Heart right ventricle (tissue), 16 donors: ENCODE data around the gene KRT38. TPM values are rescaled to one million over a fixed set of nuclear protein-coding genes. Genes with fewer than 3 reads are reported as not detected.
A peak's percentile ranks its signal among the peaks of the same experiment; 100 is the strongest.

Experiments used
- ATAC-seq, 8 donors: fragments of 200-7000 bp; cut with Tn5 transposase; one replicate each; pipeline ENCODE4 v1.9.1; 2020; ENCODE audit warnings: mild to moderate bottlenecking in 8 of 8, moderate library complexity in 8 of 8, moderate number of reproducible peaks in 1 of 8
- DNase-seq, 2 donors: peaks; one replicate each; pipeline ENCODE4 v3.0.0-alpha.2; 2020
- H3K27ac ChIP-seq, 10 donors: fragments of 200-600 bp; sonication (generic) in 2 of 10; one replicate each; pipeline versions ENCODE4 v1.5.0 to v1.8.0; 2020 to 2022; ENCODE audit warnings: mild to moderate bottlenecking in 3 of 10
- H3K27me3 ChIP-seq, 7 donors: fragments of 200-600 bp; one replicate each; pipeline ENCODE4 v1.8.0; 2021 to 2022; ENCODE audit warnings: mild to moderate bottlenecking in 2 of 7
- H3K36me3 ChIP-seq, 9 donors: fragments of 200-600 bp; sonication (generic) in 1 of 9; one replicate each; pipeline versions ENCODE4 v1.5.0 to v1.8.0; 2020 to 2022; ENCODE audit warnings: mild to moderate bottlenecking in 2 of 9
- H3K4me1 ChIP-seq, 9 donors: fragments of 200-600 bp; sonication (generic) in 1 of 9; one replicate each; pipeline versions ENCODE4 v1.5.0 to v1.8.0; 2020 to 2022; ENCODE audit warnings: mild to moderate bottlenecking in 4 of 9
- H3K4me3 ChIP-seq, 10 donors: fragments of 200-600 bp; sonication (generic) in 2 of 10; one replicate each; pipeline versions ENCODE4 v1.5.0 to v1.8.0; 2020 to 2022; ENCODE audit warnings: mild to moderate bottlenecking in 7 of 10, moderate library complexity in 2 of 10
- H3K9me3 ChIP-seq, 11 donors: fragments of 200-600 bp in 10 of 11; sonication (generic) in 2 of 11; one replicate each; pipeline versions ENCODE4 v1.5.0 to v1.8.0; 2013 to 2022; ENCODE audit warnings: mild to moderate bottlenecking in 2 of 11, control low read depth in 1 of 11, moderate library complexity in 1 of 11
- WGBS, 2 donors: extraction: QIAGEN DNeasy Blood & Tissue Kit; methylation state at CpG; one replicate each; pipeline ENCODE4 v1.1.7; 2013; ENCODE audit warnings: inconsistent platforms in 1 of 2; 5-methylcytosine and 5-hydroxymethylcytosine counted together
- intact Hi-C, 10 donors: fragments of 100-400 bp; cut with DNase I; formaldehyde crosslinking; loops; one replicate each; pipeline versions ENCODE4 v1.11.1 to v1.14.2; 2022
- polyA plus RNA-seq, 2 donors: library from polyadenylated mRNA; stranded (reverse); fragments of 200-250 nt; gene quantifications; one replicate each; pipeline ENCODE4 v1.2.3, GENCODE V29; 2013
- total RNA-seq, 10 donors: library from RNA; stranded (reverse); fragmentation: NEBNext Ultra II Directional in 3 of 10; extraction: Animal tissue kit (Norgen Biotek cat#: 25700) in 3 of 10; gene quantifications; one replicate each; pipeline versions ENCODE4 v1.2.1 to v1.2.4, GENCODE V29; 2021 to 2023
- TF ChIP-seq, protein P1 (sequence below), 9 donors: fragments of 200-600 bp; sonication (generic) in 2 of 9; IDR thresholded peaks; one replicate each; pipeline versions ENCODE4 v1.5.0 to v1.8.0; 2021 to 2022; ENCODE audit warnings: antibody characterized with exemption in 9 of 9, mild to moderate bottlenecking in 5 of 9, moderate library complexity in 1 of 9
- donor health status: Arrhythmogenic right ventricular cardiomyopathy.
- donor health status: ischemic (EF 13 %, LVEDD 7.1; RV severe dilation, severe dysfunction).
- donor health status: healthy with polysubstance abuse.
- donor health status: DM: no; HTN: yes; CAD: no.
- donor health status: DM: no; HTN: no; CAD: no.
- donor health status: ischemic (EF 25% LVEDD 6.9; RV normal size, moderate dysfunction).
- donor health status: ischemic (EF 25% LVEDD 5.7; RV mildly dilated, moderate dysfunction).
- donor health status: healthy.
- donor health status: DM: yes; HTN: yes; CAD: no.
- donor health status: Ischemic cardiomyopathy.
- donor health status: ischemic (EF 35%, LVEDD 5.7; RV mildly dilated, moderate dysfunction).
- donor health status: nonischemic (EF 11% LVEDD 7.7; RV severe dilation, severe dysfunction).
- donor health status: DM: yes; HTN: yes; CAD: no.
- donor health status: PGD.
- donor health status: ischemic (EF 29% LVEDD 5.4; RV normal size, mild dysfunction).
- donor health status: nonischemic (EF 23%, LVEDD 6.1; RV moderate dilation, normal function).

Gene KRT38
- total and polyA plus RNA-seq, 12 donors, result not detected

- no peak for DNase-seq
- 64 to 70% methylated on average over 4 of the region's 4 CpGs for WGBS, 2 donors
- TF ChIP-seq, protein P1, sequence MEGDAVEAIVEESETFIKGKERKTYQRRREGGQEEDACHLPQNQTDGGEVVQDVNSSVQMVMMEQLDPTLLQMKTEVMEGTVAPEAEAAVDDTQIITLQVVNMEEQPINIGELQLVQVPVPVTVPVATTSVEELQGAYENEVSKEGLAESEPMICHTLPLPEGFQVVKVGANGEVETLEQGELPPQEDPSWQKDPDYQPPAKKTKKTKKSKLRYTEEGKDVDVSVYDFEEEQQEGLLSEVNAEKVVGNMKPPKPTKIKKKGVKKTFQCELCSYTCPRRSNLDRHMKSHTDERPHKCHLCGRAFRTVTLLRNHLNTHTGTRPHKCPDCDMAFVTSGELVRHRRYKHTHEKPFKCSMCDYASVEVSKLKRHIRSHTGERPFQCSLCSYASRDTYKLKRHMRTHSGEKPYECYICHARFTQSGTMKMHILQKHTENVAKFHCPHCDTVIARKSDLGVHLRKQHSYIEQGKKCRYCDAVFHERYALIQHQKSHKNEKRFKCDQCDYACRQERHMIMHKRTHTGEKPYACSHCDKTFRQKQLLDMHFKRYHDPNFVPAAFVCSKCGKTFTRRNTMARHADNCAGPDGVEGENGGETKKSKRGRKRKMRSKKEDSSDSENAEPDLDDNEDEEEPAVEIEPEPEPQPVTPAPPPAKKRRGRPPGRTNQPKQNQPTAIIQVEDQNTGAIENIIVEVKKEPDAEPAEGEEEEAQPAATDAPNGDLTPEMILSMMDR (IDR thresholded peaks at IDR 0.05), result no peak
Observed at GRCh38 chr17:41420134-41420533, 20.6 kb downstream of the KRT38 start.

GRCh38 chr17:41419716-41420115 lies 21.1 kb downstream of the KRT38 start:
- no peaks in the 10 kb centered on the region for H3K36me3 ChIP-seq
- DNase-seq, result no peak
- no peak overlapping the region for H3K4me3 ChIP-seq
- H3K9me3 ChIP-seq, result no peaks in the 10 kb centered on the region
- 92 to 94% methylated on average over 4 of the region's 4 CpGs for WGBS, 2 donors
- H3K4me1 ChIP-seq, result peaks cover 0 to 22% (median 7%) of the 10 kb centered on the region in 9 donors
- intact Hi-C loops, result loop anchor here in 1 of 10 donors (10.0 kb wide), 1 partner anchor 75 kb away; no protein-coding TSS in a partner anchor
- H3K27me3 ChIP-seq, result peaks cover 0 to 16% (median 0%) of the 10 kb centered on the region in 7 donors
- TF ChIP-seq, protein P1 (IDR thresholded peaks at IDR 0.05), result no peak
- no peak overlapping the region for H3K27ac ChIP-seq
- ATAC-seq, result no peak

More at GRCh38 chr17:41420134-41420533, 20.6 kb downstream of the KRT38 start:
- no peaks in the 10 kb centered on the region for H3K36me3 ChIP-seq
- no peak for ATAC-seq
- H3K27ac ChIP-seq, result no peak overlapping the region
- peaks cover 0 to 16% (median 0%) of the 10 kb centered on the region in 7 donors for H3K27me3 ChIP-seq
- peaks cover 0 to 19% (median 7%) of the 10 kb centered on the region in 9 donors for H3K4me1 ChIP-seq
- no peak overlapping the region for H3K4me3 ChIP-seq
- H3K9me3 ChIP-seq, result no peaks in the 10 kb centered on the region
- intact Hi-C loops, result no loop called here

DNA sequence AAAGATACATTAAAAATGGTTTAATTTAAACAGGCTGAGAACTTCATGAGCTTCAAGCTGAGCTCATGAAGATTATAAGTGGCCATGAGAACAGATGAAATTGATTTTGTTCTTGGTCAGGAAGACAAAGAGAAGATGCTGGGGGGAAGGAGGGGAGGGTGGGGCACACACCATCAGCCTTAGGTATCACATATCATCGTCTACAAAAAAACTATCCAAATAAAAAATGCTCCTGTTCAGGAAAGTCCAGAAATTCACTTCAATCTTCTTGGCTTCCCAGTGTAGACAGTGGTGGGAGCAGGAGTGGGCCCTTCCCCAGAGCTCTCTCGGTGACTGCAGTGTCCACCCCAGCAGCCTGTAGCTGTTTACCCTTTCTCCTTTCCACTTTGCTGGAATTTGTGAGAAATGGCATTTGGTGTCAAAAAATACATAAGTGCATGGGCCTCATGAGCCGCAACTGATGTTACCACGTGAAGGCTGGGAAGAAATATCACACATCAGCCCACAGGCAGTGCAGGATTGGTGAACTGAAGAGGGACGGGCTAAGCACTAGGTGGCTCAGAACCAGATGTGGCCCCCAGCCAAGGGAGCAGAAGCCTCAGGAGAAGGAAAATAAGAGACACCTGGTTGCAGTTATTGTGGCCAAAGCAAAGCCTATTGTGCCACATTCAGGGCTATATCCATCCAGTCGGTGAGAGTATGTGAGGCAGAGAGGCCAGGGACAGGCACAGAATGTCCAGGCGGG lies 22.5 kb downstream of the KRT38 start:
- ATAC-seq, result no peak
- TF ChIP-seq, protein P1 (IDR thresholded peaks at IDR 0.05), result no peak
- H3K27ac ChIP-seq, result no peak overlapping the region
- H3K4me1 ChIP-seq, result peaks cover 0 to 22% (median 7%) of the 10 kb centered on the region in 9 donors
- H3K9me3 ChIP-seq, result no peaks in the 10 kb centered on the region
- intact Hi-C loops, result loop anchor here in 1 of 10 donors (10.0 kb wide), 1 partner anchor 77 kb away; no protein-coding TSS in a partner anchor
- H3K4me3 ChIP-seq, result no peak overlapping the region
- no peak for DNase-seq
- H3K36me3 ChIP-seq, result no peaks in the 10 kb centered on the region
- 84 to 90% methylated on average over 7 of the region's 7 CpGs for WGBS, 2 donors
- peaks cover 0 to 5% (median 0%) of the 10 kb centered on the region in 7 donors for H3K27me3 ChIP-seq

DNA sequence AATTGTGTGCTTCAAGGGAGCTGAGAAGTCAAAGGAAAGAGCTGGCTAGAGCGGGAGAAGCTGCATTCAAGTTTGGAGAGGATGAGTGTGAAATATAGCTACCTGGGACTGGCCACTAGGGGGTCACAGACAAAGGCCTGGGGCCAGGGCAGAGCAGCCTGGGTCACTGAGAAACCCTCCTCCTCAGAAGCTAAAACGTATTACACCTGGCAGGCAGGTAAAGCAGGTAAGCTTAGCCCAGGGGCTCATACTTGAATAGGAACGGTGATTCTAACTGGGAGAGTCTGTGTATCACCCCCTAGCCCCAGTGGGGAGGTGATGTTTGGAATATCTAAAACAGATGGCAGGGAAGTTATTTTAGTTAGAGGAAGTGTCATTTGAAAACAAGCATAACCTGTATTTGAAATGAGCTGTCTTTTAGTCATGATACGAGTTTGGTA lies 23.2 kb downstream of the KRT38 start:
- Histone ChIP-seq H3K27ac (no peak overlapping the region), H3K9me3 (no peaks in the 10 kb centered on the region), H3K4me1 (peaks cover 0 to 22% (median 7%) of the 10 kb centered on the region in 9 donors), H3K27me3 (peaks cover 0 to 5% (median 0%) of the 10 kb centered on the region in 7 donors), H3K36me3 (no peaks in the 10 kb centered on the region), H3K4me3 (no peak overlapping the region)
- no peak for DNase-seq
- WGBS, 2 donors, result 32 to 49% methylated on average over 4 of the region's 4 CpGs
- TF ChIP-seq, protein P1 (IDR thresholded peaks at IDR 0.05), result peak in 2 of 9 donors; percentile 10 to 20
- ATAC-seq, result no peak
- intact Hi-C loops, result loop anchor here in 1 of 10 donors (10.0 kb wide), 1 partner anchor 77 kb away; no protein-coding TSS in a partner anchor
